Measurements from ENCODE around the gene MMRN2.
"Not testable (repeated sequence)": the region's sequence is repeated elsewhere in the genome, so short reads cannot be mapped to it uniquely, and the experiment has no call there.

Gene MMRN2

GRCh38 chr10:86958116-86958900 is 893 bp upstream of the MMRN2 start, which contains the start of gene SNCG:
SNCG (plus strand) TSS chr10:86958599; CDS start chr10:86958698, 99 bp downstream.
- no peak within 1 kb of the TSS for H3K4me3 ChIP-seq (ENCODE audit: low read depth, low read length)
- TF ChIP-seq, protein P1, sequence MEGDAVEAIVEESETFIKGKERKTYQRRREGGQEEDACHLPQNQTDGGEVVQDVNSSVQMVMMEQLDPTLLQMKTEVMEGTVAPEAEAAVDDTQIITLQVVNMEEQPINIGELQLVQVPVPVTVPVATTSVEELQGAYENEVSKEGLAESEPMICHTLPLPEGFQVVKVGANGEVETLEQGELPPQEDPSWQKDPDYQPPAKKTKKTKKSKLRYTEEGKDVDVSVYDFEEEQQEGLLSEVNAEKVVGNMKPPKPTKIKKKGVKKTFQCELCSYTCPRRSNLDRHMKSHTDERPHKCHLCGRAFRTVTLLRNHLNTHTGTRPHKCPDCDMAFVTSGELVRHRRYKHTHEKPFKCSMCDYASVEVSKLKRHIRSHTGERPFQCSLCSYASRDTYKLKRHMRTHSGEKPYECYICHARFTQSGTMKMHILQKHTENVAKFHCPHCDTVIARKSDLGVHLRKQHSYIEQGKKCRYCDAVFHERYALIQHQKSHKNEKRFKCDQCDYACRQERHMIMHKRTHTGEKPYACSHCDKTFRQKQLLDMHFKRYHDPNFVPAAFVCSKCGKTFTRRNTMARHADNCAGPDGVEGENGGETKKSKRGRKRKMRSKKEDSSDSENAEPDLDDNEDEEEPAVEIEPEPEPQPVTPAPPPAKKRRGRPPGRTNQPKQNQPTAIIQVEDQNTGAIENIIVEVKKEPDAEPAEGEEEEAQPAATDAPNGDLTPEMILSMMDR (IDR thresholded peaks at IDR 0.05; ENCODE audit: low read depth, low read length): no peak

DNA sequence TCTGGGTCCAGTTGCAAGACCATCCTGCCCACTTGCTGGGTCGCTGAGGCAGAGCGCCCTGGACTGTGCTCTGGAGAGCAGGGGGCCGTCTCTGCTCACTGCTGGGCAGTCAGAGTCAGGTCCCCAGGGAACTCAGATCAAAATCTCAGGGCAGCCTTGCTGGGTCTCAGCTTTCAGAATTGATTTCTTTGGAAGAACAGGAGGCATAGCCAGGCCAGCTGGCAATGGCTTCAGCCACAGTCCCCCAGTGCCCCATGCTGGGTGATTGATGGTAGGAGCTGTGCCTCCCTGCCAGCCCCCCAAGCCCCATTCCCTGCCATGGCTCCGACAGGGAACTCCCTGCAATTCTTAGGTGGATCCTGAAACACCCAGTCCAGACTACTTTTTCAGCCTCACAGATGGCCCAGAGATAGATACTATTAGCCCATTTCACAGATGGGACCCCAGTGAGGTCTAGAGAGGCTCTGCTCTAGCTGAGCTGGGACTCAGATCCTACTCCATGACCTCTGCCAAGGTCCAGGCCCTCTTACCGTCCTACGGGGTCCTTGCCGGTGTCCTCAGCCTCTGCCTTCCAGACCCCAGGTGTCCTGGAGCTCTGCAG is 467 bp downstream of the MMRN2 start:
- no peak overlapping the region for H3K4me3 ChIP-seq (ENCODE audit: low read depth, low read length)
- TF ChIP-seq, protein P1 (IDR thresholded peaks at IDR 0.05; ENCODE audit: low read depth, low read length): no peak

DNA sequence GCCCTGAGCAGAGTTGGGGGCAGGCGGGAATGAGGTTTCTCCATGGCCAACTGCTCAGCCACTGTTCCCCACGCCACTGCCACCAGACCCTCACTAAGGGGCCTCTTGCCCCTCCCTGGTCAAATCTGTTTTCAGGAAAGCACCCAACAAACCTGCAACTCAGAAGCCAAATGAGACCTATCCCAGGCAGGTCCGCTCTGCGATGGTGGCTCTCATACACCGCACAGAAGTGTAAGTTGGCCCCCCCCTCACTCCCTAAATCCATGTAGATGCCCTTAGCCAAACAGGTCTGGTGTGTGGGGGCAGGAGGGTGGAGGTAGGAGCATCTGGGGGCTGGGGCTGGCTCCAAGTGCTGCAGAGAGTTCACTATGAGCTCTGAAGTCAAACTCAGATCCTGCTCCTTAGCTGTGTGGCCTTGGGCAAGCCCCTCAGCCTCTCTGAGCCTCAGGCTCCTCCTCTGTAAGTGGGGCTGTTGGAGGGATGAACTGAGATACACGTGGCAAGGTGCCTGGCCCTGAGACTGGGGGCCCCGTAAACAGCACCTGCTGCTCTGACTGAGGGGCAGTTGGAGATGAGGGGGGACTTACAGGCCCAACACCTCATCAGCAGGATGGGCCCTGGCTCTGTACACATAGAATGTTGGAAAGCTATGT is 1.1 kb downstream of the MMRN2 start:
- no peak overlapping the region for H3K4me3 ChIP-seq (ENCODE audit: low read depth, low read length)
- TF ChIP-seq, protein P1 (IDR thresholded peaks at IDR 0.05; ENCODE audit: low read depth, low read length): no peak

DNA sequence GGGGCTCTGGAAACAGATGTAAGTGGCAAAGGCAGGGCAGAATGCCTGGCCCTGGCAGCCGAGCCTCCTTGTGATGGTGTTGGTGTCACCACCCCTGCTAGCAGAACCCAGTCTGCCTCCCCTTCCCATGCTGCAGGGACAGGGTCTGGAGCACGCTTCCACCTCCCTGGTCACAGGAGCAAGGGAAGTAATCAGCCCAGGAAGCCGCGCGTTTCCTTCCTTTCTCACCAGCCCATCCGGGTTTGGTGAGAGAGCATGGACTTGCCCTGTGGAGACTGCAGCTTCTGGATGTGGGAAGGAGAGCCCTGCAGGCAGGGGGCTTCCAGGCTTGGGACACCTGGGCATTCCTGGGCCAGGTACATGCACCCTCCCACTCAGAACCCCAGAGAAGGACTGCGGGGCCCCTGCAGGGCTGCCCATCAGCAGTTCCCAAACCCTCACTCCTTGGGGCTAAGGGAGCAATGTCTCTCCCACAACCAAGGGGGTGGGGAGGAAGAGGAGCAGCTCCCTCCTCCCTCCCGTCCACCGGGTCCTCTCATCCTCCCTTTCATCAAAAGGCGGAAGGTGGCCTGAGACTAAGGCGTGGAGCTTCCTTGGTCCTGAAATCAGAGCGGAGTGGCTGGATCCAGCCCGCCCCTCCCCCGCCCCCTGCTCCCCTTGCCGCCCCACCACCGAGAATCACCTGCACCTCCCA is 1.8 kb downstream of the MMRN2 start:
- TF ChIP-seq, protein P1 (IDR thresholded peaks at IDR 0.05; ENCODE audit: low read depth, low read length): no peak
- H3K4me3 ChIP-seq (ENCODE audit: low read depth, low read length): no peak overlapping the region

DNA sequence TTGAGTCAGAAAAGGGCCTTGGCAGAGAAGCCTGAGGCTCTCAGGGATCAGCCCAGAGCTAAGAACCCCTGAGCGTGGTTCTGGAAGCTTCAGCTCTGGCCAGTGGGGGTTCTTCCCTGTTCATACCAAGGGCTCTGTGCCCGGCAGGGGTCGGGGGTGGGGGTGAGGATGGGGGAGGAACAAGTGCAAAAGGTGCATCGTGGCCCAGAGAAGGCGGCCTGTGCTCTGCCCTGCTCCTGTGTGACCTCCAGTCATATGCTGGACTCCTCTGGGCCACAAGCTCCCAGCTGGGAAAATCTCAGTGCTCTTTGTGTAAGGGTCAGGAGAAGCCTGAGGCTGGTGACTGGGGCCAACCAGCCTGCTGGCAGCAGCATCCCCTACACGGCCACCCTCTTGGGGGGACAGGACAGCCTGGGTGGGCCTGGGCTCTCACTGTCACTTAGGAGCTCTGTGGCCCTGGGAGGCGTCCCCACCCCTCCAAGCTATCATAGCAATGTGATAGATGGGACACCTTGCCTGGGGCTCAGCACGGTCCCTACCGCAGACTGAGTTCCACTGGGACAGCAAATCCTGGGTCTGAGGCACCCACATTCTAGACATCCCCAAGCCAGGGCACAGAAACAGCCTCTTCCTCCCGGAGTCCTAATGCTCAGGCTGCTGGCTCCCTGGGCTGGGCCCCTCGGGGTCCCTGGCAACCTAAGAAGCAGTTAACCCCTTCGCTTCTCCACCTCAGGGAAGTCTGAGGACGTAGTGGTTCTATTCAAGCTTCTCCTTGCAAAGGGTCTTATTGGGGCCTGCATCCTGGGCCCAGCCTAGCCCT is 2.5 kb downstream of the MMRN2 start:
- no peak overlapping the region for H3K4me3 ChIP-seq (ENCODE audit: low read depth, low read length)
- TF ChIP-seq, protein P1 (IDR thresholded peaks at IDR 0.05; ENCODE audit: low read depth, low read length): no peak

DNA sequence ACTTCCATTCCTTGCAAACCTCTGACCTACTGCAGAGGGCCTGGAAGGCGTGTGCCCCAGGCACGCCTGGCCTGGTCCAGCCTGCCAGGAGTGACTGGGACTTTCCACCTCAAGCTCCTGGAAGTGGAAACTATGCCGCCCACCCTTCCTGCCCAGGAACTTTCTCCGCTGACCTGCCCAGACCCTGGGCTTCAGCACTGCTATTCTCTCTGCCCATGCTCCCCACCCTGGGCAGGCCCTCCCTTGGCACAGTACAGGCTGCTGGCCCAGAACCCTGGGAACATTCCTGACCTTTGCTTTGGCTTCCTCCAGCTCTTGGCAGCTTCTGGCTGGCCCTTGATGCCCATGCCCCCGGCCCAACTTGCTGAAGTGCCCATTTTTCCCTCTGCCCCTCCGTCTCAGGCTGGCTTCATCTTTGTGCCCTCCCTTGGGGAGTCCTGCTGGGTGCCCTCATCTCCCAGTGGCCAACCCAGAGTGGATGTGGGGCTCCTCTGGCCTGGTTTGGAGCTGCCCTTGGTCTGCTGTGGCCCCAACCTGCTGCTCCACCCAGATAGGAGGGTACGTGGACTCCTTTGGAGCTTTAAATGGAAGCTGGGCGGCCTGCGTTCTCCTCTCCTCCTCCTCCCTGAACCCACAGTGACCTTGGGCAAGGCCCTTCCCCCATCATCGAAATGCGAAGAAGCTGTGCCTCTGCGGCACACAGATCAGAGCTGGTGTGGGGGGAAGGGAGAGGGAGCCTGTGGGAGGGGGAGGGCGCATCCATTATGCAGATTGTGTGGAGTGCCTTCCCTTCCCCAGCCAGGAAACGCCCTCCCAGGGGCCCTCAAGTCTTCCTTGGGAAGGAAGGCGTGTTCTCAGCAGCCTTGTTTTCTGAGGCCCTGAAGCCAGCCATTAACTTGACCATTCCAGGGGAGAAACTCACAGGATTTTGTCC is 3.4 kb downstream of the MMRN2 start:
- TF ChIP-seq, protein P1 (IDR thresholded peaks at IDR 0.05; ENCODE audit: low read depth, low read length): no peak
- no peak overlapping the region for H3K4me3 ChIP-seq (ENCODE audit: low read depth, low read length)

DNA sequence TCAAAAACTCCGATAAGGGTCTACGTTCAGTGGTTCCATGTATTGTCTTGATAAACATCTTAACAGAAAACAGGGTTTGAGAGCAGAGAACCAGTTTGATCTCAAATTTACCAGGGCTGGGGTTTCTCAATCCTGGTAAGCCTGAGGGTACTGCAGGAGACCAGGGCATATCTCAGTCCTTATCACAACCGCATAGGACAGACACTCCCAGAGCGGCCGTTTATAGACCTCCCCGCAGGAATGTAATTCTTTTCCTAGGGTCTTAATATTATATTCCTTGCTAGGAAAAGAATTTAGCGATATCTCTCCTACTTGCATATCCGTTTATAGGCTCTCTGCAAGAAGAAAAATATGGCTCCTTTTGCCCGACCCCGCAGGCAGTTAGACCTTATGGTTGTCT is 4.7 kb downstream of the MMRN2 start:
- H3K4me3 ChIP-seq (ENCODE audit: low read depth, low read length): not testable (repeated sequence)

Data from WI38 (cell line).